Measurements from ENCODE around the gene PTN. TPM values are rescaled to one million over a fixed set of nuclear protein-coding genes. Genes with fewer than 3 reads are reported as not detected.

Gene PTN
- total and polyA plus RNA-seq, 9 of the 15 experiments (the other 6 are each of a cell fraction or from before 2014, with no cell fraction given), result not detected

DNA sequence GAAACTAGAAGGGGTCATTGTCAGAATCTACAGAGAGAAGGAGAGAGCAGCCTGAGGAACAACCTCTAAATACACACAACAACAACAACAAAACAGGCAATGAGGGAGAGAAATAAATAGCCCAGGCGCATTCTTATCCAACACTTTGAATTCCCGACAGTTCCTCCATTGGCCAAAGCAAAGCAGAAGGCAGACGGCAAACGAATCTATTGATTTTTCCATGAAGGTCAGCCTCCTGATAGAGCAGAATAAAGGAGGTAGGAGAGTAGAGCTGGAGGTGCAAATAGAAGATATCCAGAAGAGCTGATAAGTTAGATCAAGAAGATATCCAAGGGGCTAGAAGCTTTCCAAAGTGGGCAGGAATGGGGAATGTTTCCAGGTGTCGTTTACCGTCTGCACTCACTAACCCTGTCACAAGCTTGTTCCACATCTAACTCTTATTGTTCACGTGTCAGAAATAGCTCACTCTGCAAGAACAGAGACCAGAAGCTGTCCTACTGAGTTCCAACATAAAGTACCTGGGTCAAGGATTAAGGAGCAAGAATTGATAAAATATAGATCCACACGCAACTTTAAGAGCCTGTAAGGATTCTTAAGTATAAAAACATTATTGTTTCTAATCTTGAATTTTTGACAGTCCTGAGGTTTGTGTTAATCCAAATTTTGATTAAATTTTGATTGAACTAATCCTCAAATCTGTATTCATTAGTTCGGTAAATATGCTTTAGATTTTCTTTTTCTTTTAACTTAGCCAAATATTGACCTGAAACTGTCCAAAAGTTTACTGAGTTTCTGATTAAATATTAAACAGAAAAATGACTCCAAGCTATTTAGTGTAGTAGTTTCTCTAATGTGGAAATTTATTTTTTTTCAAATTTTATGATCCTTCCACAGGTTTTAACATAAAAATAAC lies 45.7 kb downstream of the PTN start (continued):
- TF ChIP-seq ZNF124 (CRISPR knock-in tag; IDR thresholded peaks at IDR 0.05) (no peak), MAFF (IDR thresholded peaks at IDR 0.05; ENCODE audit: low read length) (no peak), SRF (CRISPR knock-in tag; IDR thresholded peaks at IDR 0.05) (no peak), MAFG (tag; conservative IDR thresholded peaks at IDR 0.05) (no peak), TAF9B (IDR thresholded peaks at IDR 0.05; ENCODE audit: partially characterized antibody) (no peak), SAP30 (IDR thresholded peaks at IDR 0.05; ENCODE audit: borderline replicate concordance, insufficient read depth, low read depth, low read length, poor library complexity, severe bottlenecking) (no peak), ZNF584 (CRISPR knock-in tag; IDR thresholded peaks at IDR 0.05; ENCODE audit: low read depth) (no peak), EGR1 (conservative IDR thresholded peaks at IDR 0.05) (no peak)
- TF ChIP-seq, protein P1, sequence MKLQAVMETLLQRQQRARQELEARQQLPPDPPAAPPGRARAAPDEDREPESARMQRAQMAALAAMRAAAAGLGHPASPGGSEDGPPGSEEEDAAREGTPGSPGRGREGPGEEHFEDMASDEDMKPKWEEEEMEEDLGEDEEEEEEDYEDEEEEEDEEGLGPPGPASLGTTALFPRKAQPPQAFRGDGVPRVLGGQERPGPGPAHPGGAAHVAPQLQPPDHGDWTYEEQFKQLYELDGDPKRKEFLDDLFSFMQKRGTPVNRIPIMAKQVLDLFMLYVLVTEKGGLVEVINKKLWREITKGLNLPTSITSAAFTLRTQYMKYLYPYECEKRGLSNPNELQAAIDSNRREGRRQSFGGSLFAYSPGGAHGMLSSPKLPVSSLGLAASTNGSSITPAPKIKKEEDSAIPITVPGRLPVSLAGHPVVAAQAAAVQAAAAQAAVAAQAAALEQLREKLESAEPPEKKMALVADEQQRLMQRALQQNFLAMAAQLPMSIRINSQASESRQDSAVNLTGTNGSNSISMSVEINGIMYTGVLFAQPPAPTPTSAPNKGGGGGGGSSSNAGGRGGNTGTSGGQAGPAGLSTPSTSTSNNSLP (IDR thresholded peaks at IDR 0.05; ENCODE audit: borderline replicate concordance, low read depth, low read length), result no peak
